ENCODE results near the gene RTKN. TPM values are rescaled to one million over a fixed set of nuclear protein-coding genes. Genes with fewer than 3 reads are reported as not detected.

Gene RTKN
- total and polyA plus RNA-seq, 2 of the 13 experiments (the other 11 are each of a cell fraction or from before 2014, with no cell fraction given): 159 to 166 TPM

- TF ChIP-seq TFAP4 (IDR thresholded peaks at IDR 0.05; ENCODE audit: borderline replicate concordance, low read depth) (peak; percentile 81), ZNF891 (CRISPR knock-in tag; IDR thresholded peaks at IDR 0.05) (peak; percentile 97), PHF5A (CRISPR knock-in tag; IDR thresholded peaks at IDR 0.05; ENCODE audit: low read depth, unreplicated experiment) (peak; percentile 100), SATB2 (CRISPR knock-in tag; IDR thresholded peaks at IDR 0.05) (0 out of 2 replicates have a peak, but pooled peaks have one; percentile 52), HOXA7 (CRISPR knock-in tag; IDR thresholded peaks at IDR 0.05) (no peak), PLRG1 (conservative IDR thresholded peaks at IDR 0.05) (no peak), ZNF784 (CRISPR knock-in tag; IDR thresholded peaks at IDR 0.05; ENCODE audit: borderline replicate concordance) (peak; percentile 98; the same call in 1 of the 2 replicates), TIGD3 (CRISPR knock-in tag; IDR thresholded peaks at IDR 0.05; ENCODE audit: borderline replicate concordance) (peak; percentile 95), BCL6 (CRISPR knock-in tag; IDR thresholded peaks at IDR 0.05) (peak; percentile 64), CBX2 (IDR thresholded peaks at IDR 0.05; ENCODE audit: low read depth, low read length) (no peak), CBX2 (CRISPR knock-in tag; IDR thresholded peaks at IDR 0.05; ENCODE audit: low read depth) (0 out of 2 replicates have a peak, but pooled peaks have one; percentile 22), ZBTB39 (CRISPR knock-in tag; IDR thresholded peaks at IDR 0.05) (peak; percentile 96), ZNF619 (CRISPR knock-in tag; IDR thresholded peaks at IDR 0.05) (peak; percentile 100), MIER3 (CRISPR knock-in tag; IDR thresholded peaks at IDR 0.05; ENCODE audit: borderline replicate concordance) (peak; percentile 92; the same call in 1 of the 2 replicates), IKZF1 (IDR thresholded peaks at IDR 0.05) (no peak), DBP (CRISPR knock-in tag; IDR thresholded peaks at IDR 0.05; ENCODE audit: not compliant biosample characterization) (no peak), MLXIP (CRISPR knock-in tag; IDR thresholded peaks at IDR 0.05; ENCODE audit: borderline replicate concordance) (no peak), NR2F1 (CRISPR knock-in tag; IDR thresholded peaks at IDR 0.05) (no peak; a peak in 1 of 4 replicates), ZNF441 (CRISPR knock-in tag; IDR thresholded peaks at IDR 0.05; ENCODE audit: borderline replicate concordance) (peak; percentile 55; the same call in 1 of the 2 replicates), ZFP37 (CRISPR knock-in tag; IDR thresholded peaks at IDR 0.05; ENCODE audit: borderline replicate concordance) (peak; percentile 85; the same call in 1 of the 2 replicates)
Observed at GRCh38 chr2:74472086-74472944, 30.6 kb upstream of the RTKN start, which contains the start of gene MRPL53 (continued).
